ENCODE data around the gene YKT6.

The YKT6 gene

GRCh38 chr7:44153948-44154335, 46.8 kb upstream of the YKT6 start:
- ATAC-seq: no peak
- TF ChIP-seq ZNF8 (CRISPR knock-in tag; IDR thresholded peaks at IDR 0.05): no peak
- TF ChIP-seq SNAI2 (CRISPR knock-in tag; IDR thresholded peaks at IDR 0.05): no peak
- no peak for TF ChIP-seq BACH2 (CRISPR knock-in tag; IDR thresholded peaks at IDR 0.05; ENCODE audit: borderline replicate concordance)
- TF ChIP-seq ARNTL (CRISPR knock-in tag; IDR thresholded peaks at IDR 0.05; ENCODE audit: borderline replicate concordance, low read depth): no peak
- TF ChIP-seq ZFP3 (CRISPR knock-in tag; IDR thresholded peaks at IDR 0.05): no peak
- no peak for TF ChIP-seq PPARA (CRISPR knock-in tag; IDR thresholded peaks at IDR 0.05; ENCODE audit: borderline replicate concordance)
- TF ChIP-seq PATZ1 (CRISPR knock-in tag; IDR thresholded peaks at IDR 0.05; ENCODE audit: borderline replicate concordance): no peak
- TF ChIP-seq CSRNP3 (CRISPR knock-in tag; IDR thresholded peaks at IDR 0.05): no peak
- TF ChIP-seq CREB5 (CRISPR knock-in tag; IDR thresholded peaks at IDR 0.05; ENCODE audit: low read depth): no peak

GRCh38 chr7:44154703-44155102, 46.1 kb upstream of the YKT6 start:
- no peak for ATAC-seq
- TF ChIP-seq ZC3H10 (CRISPR knock-in tag; IDR thresholded peaks at IDR 0.05): no peak
- TF ChIP-seq PATZ1 (CRISPR knock-in tag; IDR thresholded peaks at IDR 0.05; ENCODE audit: borderline replicate concordance): no peak
- TF ChIP-seq PPARA (CRISPR knock-in tag; IDR thresholded peaks at IDR 0.05; ENCODE audit: borderline replicate concordance): no peak
- no peak for TF ChIP-seq ZNF8 (CRISPR knock-in tag; IDR thresholded peaks at IDR 0.05)
- TF ChIP-seq GLIS3 (CRISPR knock-in tag; IDR thresholded peaks at IDR 0.05): no peak
- TF ChIP-seq CSDC2 (CRISPR knock-in tag; IDR thresholded peaks at IDR 0.05): no peak
- no peak for TF ChIP-seq SNAI2 (CRISPR knock-in tag; IDR thresholded peaks at IDR 0.05)

- TF ChIP-seq ZC3H10 (CRISPR knock-in tag; IDR thresholded peaks at IDR 0.05) (no peak), PATZ1 (CRISPR knock-in tag; IDR thresholded peaks at IDR 0.05; ENCODE audit: borderline replicate concordance) (no peak), ESRRG (CRISPR knock-in tag; IDR thresholded peaks at IDR 0.05) (no peak), TSHZ2 (CRISPR knock-in tag; IDR thresholded peaks at IDR 0.05) (no peak), RARB (CRISPR knock-in tag; IDR thresholded peaks at IDR 0.05) (no peak), TOX (CRISPR knock-in tag; IDR thresholded peaks at IDR 0.05; ENCODE audit: borderline replicate concordance) (no peak), BACH2 (CRISPR knock-in tag; IDR thresholded peaks at IDR 0.05; ENCODE audit: borderline replicate concordance) (no peak), CREB5 (CRISPR knock-in tag; IDR thresholded peaks at IDR 0.05; ENCODE audit: low read depth) (no peak), ARNTL (CRISPR knock-in tag; IDR thresholded peaks at IDR 0.05; ENCODE audit: borderline replicate concordance, low read depth) (no peak), TCF4 (CRISPR knock-in tag; IDR thresholded peaks at IDR 0.05; ENCODE audit: borderline replicate concordance) (no peak), CSDC2 (CRISPR knock-in tag; IDR thresholded peaks at IDR 0.05) (no peak)
- ATAC-seq: no peak
Observed at GRCh38 chr7:44155191-44156185, 45.3 kb upstream of the YKT6 start.

Data from SK-N-SH treated with all-trans-retinoic acid at 6 μM for 48 hours (cell line).